ENCODE results near the gene PLCB1. TPM values are rescaled to one million over a fixed set of nuclear protein-coding genes. Genes with fewer than 3 reads are reported as not detected.

PLCB1 gene
- total and polyA plus RNA-seq, 2 of the 4 experiments (the other 2 are of a cell fraction) = 5.6 to 16.1 TPM

DNA sequence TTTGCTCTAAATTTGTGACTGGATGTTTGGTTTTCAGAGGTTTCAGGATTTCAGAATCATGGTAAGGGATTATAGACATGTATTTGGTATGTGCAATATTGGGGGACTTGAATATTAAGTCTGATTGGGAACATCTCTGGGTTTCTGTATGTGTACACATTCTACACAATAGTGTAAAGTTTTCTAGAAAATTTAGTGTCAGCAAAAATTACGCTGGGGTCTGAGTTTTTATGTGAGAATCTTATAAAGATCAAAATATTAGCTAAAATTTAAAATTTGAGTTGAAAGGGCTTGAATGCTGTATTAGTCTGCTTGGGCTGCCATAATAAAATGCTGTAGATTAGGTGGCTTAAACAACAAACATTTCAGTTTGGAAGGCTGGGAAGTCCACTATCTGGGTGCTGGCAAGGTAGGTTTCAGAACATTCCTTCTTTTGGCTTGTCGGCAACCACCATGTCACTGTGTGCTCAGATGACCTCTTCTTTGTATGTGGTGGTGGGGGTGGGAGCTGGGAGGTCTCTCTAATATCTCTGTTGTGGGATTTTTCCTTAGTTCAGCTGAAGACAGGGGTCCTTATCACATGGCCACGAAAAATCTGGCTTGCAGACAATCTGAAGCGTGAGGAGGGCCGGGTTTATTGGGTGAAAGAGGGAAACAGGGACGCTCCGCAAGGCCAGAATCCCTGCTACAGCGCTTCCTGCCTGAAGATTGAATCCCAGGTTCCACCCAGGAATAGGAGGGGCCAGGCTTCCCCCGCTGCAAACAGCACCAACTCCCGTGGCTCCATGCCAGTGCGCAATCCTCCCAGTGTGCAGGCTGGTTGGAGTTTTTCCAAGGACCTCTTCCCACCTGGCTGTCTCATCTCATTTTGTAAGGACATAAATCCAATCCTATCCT is 299.7 kb downstream of the PLCB1 start:
- WGBS, 2 experiments (ENCODE audit: extremely low coverage in 2 of 2, insufficient read length in 1 of 2) = 69% methylated on average over 5 of the region's 11 CpGs; no CpG with 5 or more reads in 1 of the 2 experiments
- no peaks in the 10 kb centered on the region for H3K36me3 ChIP-seq (ENCODE audit: control insufficient read depth, insufficient read depth, low read length)
- no peak overlapping the region for H2AK5ac ChIP-seq (ENCODE audit: low read depth, low read length)
- H3K4me3 ChIP-seq (ENCODE audit: insufficient read depth, low read depth, low read length) = no peak overlapping the region
- no TSS peak for BruUV-seq (replicated peaks)
- no peak overlapping the region for H3K4ac ChIP-seq (ENCODE audit: low read depth, low read length)
- intact Hi-C loops (cut with micrococcal nuclease) (no loop called here), in situ Hi-C loops (cut with MboI; ENCODE audit: low sequenced_read_pairs) (no loop called here), dilution Hi-C loops (cut with HindIII; ENCODE audit: low sequenced_read_pairs, unreplicated experiment) (no loop called here)
- H2BK15ac ChIP-seq (ENCODE audit: low read depth, low read length) = 0 out of 3 replicates have a peak overlapping the region, but pooled peaks have one; percentile 23
- no peak overlapping the region for H3K27ac ChIP-seq (ENCODE audit: insufficient read depth, low read length)
- no peak overlapping the region for H3K4me2 ChIP-seq (ENCODE audit: low read depth, low read length)
- no peaks in the 10 kb centered on the region for H3K9me3 ChIP-seq (ENCODE audit: control insufficient read depth, insufficient read depth, low read length)
- H4K91ac ChIP-seq (ENCODE audit: insufficient read depth, low read depth, low read length) = no peak overlapping the region
- H3K18ac ChIP-seq (ENCODE audit: low read depth, low read length) = no peak overlapping the region
- H2AK9ac ChIP-seq (replicated peaks; ENCODE audit: low read depth, low read length, poor library complexity) = no peak overlapping the region
- no peaks in the 10 kb centered on the region; the same call in 1 of the 2 replicates for H3K9me1 ChIP-seq (ENCODE audit: insufficient read depth, low read length)
- no peak overlapping the region for H2BK20ac ChIP-seq (ENCODE audit: low read depth, low read length)
- H2AFZ ChIP-seq (replicated peaks; ENCODE audit: low read length, poor library complexity) = no peak overlapping the region
- TF ChIP-seq MAZ (IDR thresholded peaks at IDR 0.05; ENCODE audit: borderline replicate concordance, low read depth, low read length) = no peak
- TF ChIP-seq CHD1 (IDR thresholded peaks at IDR 0.05; ENCODE audit: low read depth, low read length) = no peak
- no peak for TF ChIP-seq CEBPB (IDR thresholded peaks at IDR 0.05; ENCODE audit: low read depth, low read length)
- TF ChIP-seq, protein P1, sequence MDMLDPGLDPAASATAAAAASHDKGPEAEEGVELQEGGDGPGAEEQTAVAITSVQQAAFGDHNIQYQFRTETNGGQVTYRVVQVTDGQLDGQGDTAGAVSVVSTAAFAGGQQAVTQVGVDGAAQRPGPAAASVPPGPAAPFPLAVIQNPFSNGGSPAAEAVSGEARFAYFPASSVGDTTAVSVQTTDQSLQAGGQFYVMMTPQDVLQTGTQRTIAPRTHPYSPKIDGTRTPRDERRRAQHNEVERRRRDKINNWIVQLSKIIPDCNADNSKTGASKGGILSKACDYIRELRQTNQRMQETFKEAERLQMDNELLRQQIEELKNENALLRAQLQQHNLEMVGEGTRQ (IDR thresholded peaks at IDR 0.05; ENCODE audit: low read depth, low read length) = no peak
- no peak for TF ChIP-seq NFE2L2 (IDR thresholded peaks at IDR 0.05; ENCODE audit: low read depth, low read length)
- peak; percentile 71 for TF ChIP-seq MAFK (IDR thresholded peaks at IDR 0.05; ENCODE audit: low read depth, low read length)
- TF ChIP-seq MXI1 (IDR thresholded peaks at IDR 0.05; ENCODE audit: borderline replicate concordance, low read depth, low read length) = no peak
- no peak for TF ChIP-seq RAD21 (IDR thresholded peaks at IDR 0.05; ENCODE audit: low read length)
- no peaks in the 10 kb centered on the region for H3K79me1 ChIP-seq (ENCODE audit: low read depth in 1 of 2, low read length in 2 of 2)
- no peaks in the 10 kb centered on the region for H4K20me1 ChIP-seq (ENCODE audit: insufficient read depth, low read length)
- ATAC-seq (ENCODE audit: low read depth) (peak; percentile 46; the same call in 1 of the 2 replicates), DNase-seq (no peak)
- no peak overlapping the region for H2BK5ac ChIP-seq (ENCODE audit: low read depth, low read length, poor library complexity, severe bottlenecking)
- peaks cover 1% of the 10 kb centered on the region; the same call in 1 of the 2 replicates for H3K4me1 ChIP-seq (ENCODE audit: control insufficient read depth, insufficient read depth, low read length)
- H4K5ac ChIP-seq (ENCODE audit: low read depth, low read length) = no peak overlapping the region
- H3K56ac ChIP-seq (ENCODE audit: extremely low read depth, insufficient read depth, low read length) = no peak overlapping the region
- no peak overlapping the region for H2BK120ac ChIP-seq (ENCODE audit: low read depth, low read length)
- H3K14ac ChIP-seq (replicated peaks; ENCODE audit: low read depth, low read length) = no peak overlapping the region
- H3K23ac ChIP-seq (ENCODE audit: low read depth, low read length) = no peak overlapping the region
- no peaks in the 10 kb centered on the region for H3K27me3 ChIP-seq (ENCODE audit: control insufficient read depth, insufficient read depth, low read length)
- H4K8ac ChIP-seq (ENCODE audit: low read depth in 2 of 2, low read length in 2 of 2) = no peak overlapping the region
- H3K9ac ChIP-seq (ENCODE audit: low read depth, low read length) = no peak overlapping the region
- ChIA-PET POLR2A (ENCODE audit: unreplicated experiment) (no interaction called here), CTCF (interaction anchor here (0.5 kb wide), 1 partner anchor 18 kb away, joined by 3 read pairs; no protein-coding TSS in a partner anchor)
